CD4-positive, alpha-beta T cell treated with Interleukin-15 for 1 hour (primary cell): ENCODE measurements around the gene TLN1.
A peak's percentile ranks its signal among the peaks of the same experiment; 100 is the strongest.

Experiments used
- DNase-seq: peaks from one replicate; pipeline ENCODE4 v3.0.0-alpha.2; 2020

Gene TLN1

DNA sequence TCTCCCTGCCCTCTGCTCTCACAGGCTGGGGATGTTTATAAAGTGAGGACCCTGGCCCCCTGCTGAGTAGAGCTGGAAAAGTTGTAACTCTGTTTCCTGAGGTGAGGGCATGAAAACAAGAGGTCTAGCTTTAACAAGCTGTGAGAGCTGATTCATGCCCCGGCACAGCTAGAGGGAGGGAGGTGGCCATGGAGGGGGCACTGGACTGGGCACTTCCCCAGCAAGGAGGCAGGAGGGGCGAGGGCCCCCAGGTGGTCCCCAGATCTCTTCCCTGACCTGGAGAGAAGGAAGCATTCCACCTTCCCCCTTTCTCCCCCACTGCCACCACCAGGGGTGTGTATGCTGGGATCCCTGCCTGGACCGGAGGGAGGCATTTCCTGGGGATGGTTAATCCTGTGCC lies 22.3 kb upstream of the TLN1 start, which contains the start of gene MSMP:
MSMP (minus strand) TSS at position 13 of the 400 bp plus-strand sequence. CDS start 147 bp downstream, outside the sequence.
- no peak for DNase-seq

DNA sequence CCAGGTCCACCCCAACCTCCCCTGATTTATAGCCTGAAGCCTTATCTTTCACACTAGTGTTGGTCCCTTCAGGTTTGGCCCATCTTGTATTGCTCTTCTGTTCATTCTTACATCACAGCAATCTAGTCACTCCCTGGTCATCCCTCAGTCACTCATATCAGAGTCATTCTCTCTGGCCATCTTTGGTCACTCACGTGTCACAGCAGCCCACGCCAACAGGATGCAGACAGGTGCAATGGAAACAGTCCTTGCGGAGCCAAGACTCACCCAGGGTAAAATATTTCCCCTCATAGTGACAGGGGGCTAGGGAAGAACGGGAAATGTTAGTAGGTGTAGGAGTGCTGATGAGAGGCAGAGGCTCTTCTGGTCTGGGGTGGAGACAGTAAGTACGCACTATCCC lies 21.5 kb upstream of the TLN1 start:
- DNase-seq, result no peak

DNA sequence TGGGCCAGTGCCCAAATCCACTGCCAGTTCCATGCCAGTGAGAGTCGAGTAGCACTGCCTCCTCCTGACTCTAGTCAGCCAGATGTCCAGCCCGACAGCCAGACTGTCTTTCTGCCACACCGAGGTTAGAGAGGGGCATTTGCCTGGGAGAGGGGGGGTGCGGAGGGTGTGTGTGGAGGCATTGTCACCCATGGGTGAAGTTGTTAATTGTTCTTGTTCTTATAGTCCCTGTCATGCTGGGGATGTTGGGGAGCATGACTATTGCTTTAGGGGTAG lies 18.2 kb upstream of the TLN1 start:
- no peak for DNase-seq

DNA sequence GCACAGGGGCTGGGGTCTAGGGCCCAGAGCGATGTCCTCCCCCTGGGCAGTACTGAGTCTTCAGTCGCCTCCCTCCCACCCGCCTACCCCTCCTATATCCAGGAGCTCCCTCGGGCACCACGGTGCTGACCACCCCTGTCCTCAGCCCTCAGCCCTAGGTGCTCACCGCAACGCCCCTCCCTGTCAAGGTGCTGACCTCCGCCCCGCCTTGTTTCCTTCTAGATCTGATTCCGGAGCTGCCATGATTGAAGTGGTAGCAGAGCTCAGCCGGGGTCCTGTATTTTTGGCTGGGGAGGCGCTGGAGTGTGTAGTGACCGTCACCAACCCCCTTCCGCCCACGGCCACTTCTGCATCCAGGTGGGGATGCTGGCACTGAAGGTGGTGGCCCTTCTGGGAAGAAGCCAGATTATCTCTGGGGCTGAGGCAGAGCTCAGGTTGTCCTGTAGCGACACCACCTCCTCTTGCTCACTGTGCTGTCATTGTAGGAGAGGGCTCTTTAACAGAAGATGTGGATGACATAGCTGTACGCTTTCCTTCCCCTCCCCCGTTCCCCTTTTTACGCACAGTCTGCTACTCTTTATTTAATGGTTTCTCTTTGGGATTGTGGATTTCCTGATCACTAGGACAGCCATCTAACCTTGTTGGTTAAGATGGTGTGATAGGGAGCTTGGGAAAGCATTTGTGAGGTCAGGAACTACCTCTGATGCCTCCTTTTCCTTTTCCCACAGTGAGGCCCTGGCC lies 17.7 kb upstream of the TLN1 start:
- DNase-seq, result no peak

DNA sequence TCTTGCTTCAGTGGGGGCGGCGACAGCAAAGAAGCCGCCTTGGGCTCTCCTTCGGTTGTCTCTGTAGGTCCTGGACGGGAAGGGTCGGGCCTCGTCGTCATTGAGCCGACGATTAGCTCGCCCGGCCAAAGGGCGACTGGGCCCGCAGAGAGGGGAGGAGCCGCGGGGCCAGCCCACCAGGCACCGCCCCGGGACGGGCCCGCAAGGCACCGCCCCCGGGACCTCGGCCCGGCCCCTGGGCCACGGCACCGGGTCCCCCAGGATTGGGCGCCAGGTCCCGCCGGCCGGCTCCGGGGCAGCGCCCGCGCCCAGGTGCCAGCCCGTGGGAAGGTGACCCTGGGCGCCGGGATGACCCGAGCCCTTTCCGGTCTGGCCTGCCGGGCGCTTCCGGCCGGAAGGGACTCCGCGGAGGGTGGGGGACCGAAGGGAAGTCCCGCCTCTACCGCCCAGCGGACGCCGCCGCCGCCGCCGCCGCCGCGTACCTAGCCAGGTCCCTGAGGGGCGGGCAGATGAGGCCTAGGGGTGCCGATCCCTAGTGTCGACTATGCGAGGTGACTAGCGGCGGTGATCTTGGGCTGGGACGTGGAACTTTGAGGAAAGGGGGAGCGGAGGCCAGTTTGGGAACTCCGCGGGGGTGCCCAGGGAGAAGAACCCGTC lies 17.0 kb upstream of the TLN1 start, which contains the start of the genes GBA2 and RGP1:
GBA2 (minus strand) TSS at position 371 of the 657 bp plus-strand sequence. CDS start 524 bp downstream, outside the sequence.
RGP1 (plus strand) TSS at position 430 of the 657 bp plus-strand sequence. CDS start 469 bp downstream, outside the sequence.
- peak; percentile 66 for DNase-seq

DNA sequence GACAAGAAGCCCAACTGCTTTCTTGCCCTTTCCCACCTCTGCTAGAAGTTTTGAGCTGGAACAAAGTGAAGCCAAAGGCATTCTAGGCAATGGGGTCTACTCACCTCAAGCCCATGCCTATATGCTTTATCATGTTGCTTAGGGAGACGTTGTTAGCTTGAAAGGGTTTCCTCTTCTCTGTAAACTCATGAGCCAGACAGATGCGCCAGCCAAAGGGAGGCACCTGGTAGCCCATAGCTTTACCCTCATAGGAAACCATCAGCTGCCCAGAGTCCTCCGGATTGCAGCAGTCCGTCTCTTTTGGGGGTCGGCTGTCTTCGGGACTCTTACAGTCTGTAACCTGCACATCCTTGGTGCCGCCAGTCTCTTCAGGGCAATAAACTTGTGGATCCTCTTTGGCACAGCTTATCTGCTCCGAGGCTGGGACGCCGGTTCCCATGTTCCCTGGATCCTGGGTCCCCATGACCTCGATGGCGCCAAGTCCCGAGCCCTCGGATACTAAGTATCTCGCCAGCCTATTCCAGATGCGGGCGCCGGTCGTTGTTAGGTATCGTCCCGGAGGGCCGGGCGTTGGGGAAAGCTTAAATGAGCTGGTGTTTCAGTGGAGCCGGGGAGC lies 16.4 kb upstream of the TLN1 start:
- no peak for DNase-seq

DNA sequence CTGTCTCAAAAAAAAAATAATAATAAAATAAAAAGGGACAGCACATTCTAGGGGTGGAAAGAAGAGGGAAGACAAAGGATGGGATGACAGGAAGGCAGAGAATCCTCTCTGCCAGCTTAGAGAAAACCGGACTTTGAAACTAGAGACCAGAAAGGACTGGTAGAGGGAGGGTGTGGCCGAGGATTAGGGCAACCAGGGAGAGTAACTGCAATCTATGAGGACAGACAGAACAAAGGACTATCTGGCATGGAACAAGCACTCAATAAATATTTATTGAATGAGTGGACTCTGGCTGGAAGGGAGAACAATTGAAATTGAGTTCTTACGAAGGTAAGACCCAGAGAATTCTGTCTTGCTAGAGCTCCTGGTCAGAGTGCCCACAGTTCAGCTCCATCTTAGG lies 14.6 kb upstream of the TLN1 start:
- no peak for DNase-seq

DNA sequence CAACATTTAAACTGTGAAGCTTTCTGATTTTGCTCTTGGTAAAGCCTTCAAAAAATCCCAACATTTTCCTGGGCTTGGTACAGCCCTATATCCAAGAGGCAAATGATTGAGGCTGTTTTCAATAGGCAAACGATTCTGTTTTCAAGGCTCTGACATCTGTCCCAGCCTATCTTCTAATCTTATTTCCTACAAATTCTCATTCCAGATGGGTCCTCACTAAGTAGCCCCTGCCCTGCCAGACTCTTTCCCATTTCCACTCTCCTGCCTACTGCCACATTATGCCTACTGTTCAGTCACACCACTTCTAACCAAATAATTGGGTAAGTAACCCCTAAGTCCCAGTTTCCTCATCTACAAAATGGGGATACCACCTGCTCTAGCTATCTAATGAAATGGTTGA lies 13.6 kb upstream of the TLN1 start:
- no peak for DNase-seq

DNA sequence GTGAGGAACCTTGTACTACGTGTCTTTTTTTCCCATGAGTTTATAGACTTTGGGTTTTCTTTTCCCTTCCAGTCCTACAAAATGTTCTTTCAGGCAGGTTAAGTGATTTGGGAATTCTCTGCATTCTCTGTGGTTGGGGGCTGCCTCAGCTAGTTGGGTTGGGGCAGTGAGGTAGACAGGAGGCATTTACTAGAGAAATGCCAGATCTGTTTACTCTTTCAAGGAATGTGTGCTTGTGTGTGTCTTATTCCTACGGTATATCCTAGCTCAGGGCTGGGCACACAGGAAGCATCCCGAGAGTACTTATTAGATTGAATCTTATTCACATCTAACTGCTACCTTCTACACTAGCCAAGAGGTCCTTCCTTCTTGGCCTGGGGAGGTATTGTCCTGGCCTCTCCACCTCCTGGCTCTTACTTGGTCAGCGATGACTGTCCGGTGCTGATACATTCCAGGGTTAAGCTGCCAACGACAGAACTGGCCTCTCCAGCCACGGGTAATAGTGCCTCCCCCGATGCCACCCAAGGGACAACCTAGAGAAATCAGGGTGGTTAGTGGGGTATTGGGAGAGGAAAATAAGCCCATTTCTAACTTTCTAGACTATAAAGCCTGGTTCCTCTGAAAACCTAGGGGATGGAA lies 12.0 kb upstream of the TLN1 start:
- no peak for DNase-seq

DNA sequence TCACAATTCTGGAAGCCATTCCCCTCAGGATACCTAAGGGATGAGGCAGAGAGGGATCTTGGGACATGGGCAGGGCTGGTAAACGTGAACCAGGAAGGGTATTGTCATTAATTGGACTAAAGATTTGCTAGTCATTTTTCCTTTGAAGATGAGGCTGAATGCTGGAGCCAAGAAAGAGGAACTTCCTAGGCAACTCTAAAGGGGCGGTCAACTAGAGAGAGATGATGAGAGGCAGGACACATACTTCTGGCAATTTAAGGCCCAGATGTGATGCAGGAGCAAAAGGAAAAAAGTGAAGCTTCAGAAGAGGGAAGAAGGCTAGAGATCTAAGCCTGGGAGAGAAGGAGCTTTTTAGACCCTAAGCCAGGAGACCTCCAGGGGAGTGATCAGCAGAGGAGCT lies 11.5 kb upstream of the TLN1 start:
- DNase-seq, result no peak

DNA sequence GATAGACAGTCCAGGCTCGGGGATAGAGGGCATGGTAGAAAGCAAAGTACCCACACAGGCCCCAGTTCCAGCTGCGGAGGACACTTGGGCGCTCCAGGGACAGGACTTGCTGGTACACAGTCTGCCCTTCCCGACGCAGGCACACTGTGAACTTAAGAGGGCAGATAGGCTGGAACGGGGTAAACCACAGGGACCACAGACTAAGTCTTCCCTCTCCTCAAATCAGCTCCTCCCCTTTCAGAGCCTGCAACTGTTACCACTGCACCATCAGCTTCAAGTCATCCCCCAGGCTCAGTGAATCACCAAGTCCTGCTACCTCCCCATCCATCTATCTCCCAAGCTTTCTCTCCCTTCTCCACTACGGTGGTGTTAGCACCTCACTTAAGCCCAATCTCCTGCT lies 9.7 kb upstream of the TLN1 start:
- no peak for DNase-seq

DNA sequence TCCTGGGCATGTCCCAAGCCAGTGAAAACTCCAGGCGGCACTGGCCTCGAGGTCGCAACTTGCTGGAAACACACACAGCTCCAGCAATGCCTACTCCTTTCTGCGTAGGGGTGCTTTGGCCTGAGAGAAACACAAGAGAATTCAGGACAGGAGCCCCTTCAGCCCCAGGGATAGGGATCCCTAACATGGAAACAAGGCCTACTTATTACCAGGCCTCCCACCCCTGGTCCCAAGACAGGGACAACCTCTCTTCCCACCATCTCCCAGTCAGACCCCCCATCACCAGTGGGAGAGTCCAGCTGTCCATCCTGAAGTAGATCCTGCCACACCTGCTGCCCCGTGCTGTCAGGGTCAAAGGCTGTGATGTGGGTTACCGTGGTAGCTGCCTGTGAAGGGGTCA lies 8.2 kb upstream of the TLN1 start:
- DNase-seq, result no peak

DNA sequence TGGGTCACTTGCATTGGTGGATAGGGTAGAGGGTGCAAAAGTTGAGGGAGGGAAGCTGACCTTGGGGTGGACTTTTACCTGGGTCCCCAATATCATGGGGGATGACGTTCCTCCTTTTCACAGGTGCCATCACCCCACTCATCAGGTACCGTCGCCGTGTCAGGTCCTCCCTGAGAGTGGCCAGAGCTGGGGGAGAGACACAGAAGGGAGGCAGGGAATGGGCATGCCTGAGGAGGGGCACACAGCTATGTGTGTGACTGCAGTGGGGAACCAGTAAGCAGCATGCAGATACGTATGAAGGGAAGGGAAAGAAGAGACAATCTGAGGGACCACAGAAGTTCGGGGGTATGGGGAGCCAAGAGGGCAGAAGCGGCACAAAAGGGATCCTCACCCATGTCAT lies 6.9 kb upstream of the TLN1 start:
- DNase-seq, result no peak

DNA sequence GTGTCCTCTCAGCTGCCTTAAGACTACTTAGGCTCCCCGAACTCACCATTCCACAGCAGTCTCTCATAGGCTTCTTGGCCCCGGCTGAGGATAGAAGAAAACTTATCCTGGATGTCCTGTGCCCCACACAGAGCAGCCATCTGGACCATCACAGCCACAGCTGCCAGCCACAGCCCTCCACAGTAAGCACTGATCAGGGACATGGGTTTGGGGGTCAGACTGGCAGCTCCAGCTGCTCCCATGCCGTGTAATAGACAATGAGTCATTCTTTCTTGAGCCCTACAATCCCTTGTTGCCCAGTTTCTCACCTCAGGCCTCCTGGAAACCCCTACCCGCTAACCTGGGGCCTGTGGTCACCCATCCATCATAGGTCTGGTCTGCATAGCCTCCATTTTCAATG lies 6.2 kb upstream of the TLN1 start:
- no peak for DNase-seq

DNA sequence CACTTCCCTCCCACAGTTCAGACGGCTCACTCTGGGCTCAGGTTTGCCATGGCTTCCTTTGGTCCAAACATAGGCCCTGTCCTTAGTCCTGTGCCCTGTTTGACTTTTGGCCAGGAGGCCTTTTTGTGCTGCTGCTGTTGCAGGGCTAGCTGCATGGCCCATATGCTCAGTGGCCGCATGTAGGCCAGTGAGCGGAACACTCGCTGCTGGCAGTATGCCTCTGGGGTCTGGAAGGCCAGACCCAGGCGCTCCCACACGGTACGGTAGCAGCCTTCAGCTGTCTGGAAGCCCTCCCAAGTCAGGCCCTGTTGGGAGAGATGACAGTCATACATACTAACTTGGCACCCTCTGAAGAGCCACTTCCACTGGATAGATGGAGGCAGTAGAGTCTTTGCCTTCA lies 5.1 kb upstream of the TLN1 start:
- DNase-seq, result no peak

DNA sequence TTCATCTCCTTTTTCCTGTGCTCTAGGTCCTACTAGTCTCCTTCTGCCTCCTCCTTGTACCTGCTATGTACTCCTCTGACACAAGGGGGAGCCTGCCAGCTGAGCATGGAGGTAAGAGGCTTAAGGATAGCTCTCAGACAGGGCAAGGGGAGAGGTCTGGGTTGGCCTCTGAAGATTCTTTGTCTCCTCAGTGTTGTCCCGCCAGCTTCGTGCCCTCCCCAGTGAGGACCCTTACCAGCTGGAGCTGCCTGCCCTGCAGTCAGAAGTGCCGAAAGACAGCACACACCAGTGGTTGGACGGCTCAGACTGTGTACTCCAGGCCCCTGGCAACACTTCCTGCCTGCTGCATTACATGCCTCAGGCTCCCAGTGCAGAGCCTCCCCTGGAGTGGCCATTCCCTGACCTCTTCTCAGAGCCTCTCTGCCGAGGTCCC lies 4.2 kb upstream of the TLN1 start:
- DNase-seq, result peak; percentile 73

DNA sequence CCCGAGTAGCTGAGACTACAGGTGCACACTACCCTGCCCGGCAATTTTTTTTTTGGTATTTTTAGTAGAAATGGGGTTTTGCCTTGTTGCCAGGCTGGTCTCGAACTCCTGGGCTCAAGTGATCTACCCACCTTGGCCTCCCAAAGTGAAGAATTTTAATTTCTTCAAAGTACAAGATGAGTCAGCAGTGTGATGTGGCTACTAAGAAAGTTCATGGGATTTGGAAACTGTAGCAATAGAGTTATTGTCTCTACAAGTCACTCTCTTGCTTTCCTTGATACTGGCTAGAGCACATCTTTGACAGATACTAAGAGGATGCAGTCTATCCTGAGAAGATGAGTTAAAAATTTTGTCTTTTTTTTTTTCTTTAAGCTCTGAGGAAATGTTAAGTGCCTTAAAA lies 2.1 kb upstream of the TLN1 start:
- DNase-seq, result no peak

DNA sequence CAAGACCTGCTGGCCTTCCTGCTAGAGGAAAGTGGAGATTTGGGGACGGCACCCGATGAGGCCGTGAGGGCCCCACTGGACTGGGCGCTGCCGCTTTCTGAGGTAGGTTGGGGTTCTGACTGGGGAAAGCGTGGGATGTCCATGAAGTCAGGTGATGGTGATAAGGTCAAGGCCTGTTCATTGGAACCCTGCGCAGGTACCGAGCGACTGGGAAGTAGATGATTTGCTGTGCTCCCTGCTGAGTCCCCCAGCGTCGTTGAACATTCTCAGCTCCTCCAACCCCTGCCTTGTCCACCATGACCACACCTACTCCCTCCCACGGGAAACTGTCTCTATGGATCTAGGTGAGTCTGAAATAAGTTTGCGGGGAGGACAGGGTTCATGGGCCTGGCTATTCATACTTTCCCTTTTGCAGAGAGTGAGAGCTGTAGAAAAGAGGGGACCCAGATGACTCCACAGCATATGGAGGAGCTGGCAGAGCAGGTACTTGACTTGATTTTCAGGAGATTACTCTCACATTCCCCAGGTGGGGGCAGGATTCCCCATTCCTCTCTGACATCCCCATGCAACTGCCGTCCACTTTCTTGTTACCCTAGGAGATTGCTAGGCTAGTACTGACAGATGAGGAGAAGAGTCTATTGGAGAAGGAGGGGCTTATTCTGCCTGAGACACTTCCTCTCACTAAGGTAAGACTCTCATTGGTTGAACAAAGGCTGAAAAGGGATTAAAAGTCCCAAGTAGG lies 976 bp upstream of the TLN1 start:
- DNase-seq, result no peak

DNA sequence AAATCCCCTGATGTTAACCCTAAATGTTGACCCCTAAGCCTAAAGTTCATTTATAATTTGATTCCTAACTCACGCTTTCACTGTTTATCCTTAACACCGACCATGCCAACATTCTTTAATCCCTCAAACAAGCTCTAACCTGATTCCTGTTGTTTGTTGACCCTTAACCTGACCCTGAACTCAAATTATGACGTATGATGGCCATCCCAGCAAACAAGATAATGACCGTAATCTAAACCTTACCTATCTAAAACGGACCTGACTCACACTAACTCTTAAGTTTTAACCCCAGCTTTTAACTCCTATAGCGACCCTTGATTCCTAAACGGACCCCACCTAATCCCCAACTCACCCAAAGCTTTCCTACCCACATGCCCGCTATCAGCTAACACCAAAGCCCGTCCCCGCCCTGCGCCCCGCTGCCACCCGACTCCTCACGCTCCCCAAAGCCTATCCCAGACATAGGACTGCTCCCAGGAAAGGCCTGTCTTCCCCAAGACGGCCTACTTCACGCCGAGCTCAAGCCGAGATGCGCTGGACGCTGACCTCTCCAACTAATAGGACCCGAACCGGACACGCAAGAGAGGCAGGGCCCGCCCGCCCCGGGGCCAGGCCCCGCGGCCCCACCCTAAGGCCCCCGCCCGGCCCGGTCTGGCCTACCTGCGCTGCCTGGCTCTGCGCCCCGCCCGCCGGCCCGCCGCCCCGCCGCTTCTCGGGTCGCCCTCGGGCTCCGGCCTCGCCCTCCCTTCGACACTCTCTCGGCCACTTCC lies 395 bp downstream of the TLN1 start:
- DNase-seq, result no peak

DNA sequence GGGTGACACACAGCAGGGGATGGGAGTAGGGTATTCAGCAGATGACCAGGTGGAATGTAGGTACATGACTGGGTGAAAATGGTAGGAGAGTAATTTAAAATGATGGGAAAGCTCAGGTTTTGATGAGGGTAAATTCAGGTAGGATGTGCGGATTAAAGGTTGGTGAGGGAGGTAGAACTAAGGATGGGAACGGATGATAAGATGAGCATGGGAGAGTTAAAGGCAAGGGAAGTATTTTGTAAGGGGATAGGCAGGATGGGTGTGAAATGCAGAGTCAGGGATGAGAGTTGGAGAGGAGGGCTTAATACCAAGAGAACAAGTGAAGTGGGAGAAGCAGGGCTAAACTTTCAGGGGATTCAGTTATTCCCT lies 1.5 kb downstream of the TLN1 start:
- DNase-seq, result no peak

DNA sequence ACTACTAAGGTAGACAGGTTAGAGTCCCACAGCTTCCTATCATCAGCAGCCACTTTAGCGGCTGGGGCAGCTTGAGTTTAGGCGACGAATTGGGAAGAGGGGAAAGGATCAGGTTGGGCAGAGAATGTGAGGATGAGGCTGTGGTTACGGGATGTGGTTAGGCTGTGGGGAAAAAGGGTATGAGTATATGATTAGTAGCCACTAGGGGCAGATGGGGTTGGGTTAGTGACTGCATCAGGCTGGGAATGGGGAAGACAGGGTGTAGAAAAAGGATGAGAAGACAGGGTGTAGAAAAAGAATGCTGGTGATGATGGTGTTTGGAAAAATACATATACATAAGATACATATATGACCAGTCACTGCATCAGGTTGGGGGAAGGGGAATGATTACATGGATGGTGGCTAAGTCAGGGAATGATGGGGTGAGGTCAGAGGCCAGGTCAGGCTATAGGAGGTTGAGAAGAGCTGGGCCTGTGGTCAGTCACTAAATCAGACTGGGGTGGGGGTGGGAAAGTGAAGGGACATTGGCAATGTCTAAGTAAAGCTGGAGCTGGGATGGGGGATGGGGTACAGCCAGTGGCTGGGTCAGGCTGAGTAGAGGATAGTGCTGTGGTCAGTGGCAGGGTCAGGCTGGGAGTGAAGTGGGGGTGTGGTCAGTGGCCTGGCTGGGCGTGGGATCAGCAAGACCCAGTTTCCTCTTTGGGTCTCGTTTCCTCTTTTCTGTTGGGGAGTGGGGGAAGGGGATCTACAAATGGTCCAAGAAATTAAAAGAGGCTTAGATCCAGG lies 2.1 kb downstream of the TLN1 start:
- DNase-seq, result peak; percentile 70
